Subcutaneous abdominal adipose tissue (tissue), 5 donors: ENCODE data around the gene NOL3.
"Not testable (repeated sequence)": the region's sequence is repeated elsewhere in the genome, so short reads cannot be mapped to it uniquely, and the experiment has no call there.

Experiments used
- H3K27ac ChIP-seq: one replicate; pipeline ENCODE4 v1.7.0; 2013; ENCODE audit warnings: low read depth, mild to moderate bottlenecking, inconsistent platforms, low read length, moderate library complexity
- H3K27me3 ChIP-seq, 5 donors: one replicate each; pipeline ENCODE4 v1.7.0; 2013; ENCODE audit warnings: low read length in 5 of 5, inconsistent platforms in 1 of 5; ENCODE audit not compliant: control insufficient read depth in 5 of 5, insufficient read depth in 4 of 5
- H3K36me3 ChIP-seq, 5 donors: one replicate each; pipeline ENCODE4 v1.7.0; 2013; ENCODE audit warnings: low read length in 5 of 5; ENCODE audit not compliant: control insufficient read depth in 5 of 5, insufficient read depth in 5 of 5
- H3K4me1 ChIP-seq, 5 donors: one replicate each; pipeline ENCODE4 v1.7.0; 2013; ENCODE audit warnings: low read length in 5 of 5, mild to moderate bottlenecking in 3 of 5, moderate library complexity in 1 of 5; ENCODE audit not compliant: control insufficient read depth in 5 of 5, insufficient read depth in 5 of 5
- H3K4me3 ChIP-seq, 5 donors: one replicate each; pipeline ENCODE4 v1.7.0; 2013; ENCODE audit warnings: low read length in 5 of 5, low read depth in 1 of 5
- H3K9ac ChIP-seq, 5 donors: one replicate each; pipeline ENCODE4 v1.7.0; 2013; ENCODE audit warnings: low read length in 5 of 5, mild to moderate bottlenecking in 4 of 5, moderate library complexity in 3 of 5
- H3K9me3 ChIP-seq, 5 donors: one replicate each; pipeline ENCODE4 v1.7.0; 2013; ENCODE audit warnings: low read length in 5 of 5; ENCODE audit not compliant: control insufficient read depth in 5 of 5
- donor health status: healthy.
- donor health status: healthy.
- donor health status: healthy.
- donor health status: healthy.
- donor health status: healthy.

NOL3 gene

DNA sequence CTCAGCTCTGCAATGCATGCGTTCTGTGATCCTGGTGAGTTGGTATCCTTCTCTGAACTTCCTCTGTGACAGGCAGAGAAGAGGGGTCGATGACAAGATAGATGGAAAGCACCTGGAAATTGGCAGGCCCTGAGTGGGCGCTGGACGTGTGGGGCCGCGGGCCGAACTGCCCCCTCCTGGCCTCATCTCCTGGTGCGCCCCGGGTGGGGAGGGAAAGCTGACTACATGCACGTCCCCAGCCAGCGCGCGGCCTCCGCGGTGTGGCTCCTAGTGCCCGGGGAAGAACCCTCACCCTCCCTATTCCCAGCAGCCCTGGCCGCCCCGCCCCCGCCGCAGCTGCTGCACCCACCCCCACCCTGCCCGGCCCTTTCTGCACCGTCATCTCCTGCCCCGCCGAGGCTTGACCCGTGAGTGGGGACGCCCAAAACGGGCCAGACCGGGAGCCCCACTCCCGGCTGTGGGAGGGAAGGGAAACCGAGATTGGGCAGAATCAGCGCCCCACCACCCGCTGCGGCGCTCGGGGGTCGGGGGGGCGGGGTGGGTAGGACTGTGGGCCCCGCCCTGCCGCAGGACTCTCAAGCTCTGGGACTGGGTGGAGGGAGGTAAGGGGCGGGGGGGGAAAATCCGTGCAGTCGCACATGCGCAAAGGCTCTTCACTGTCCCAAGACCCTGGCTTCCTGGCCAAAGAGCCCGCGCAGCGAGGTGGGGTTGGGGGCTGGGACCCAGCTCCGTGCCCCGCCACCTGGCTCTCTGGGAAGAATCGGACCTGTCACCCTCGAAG is at the start of gene NOL3:
Gene NOL3, plus strand, starts transcription at position 371 of the 781 bp plus-strand sequence.
- no peaks in the 10 kb centered on the region for H3K9me3 ChIP-seq
- H3K36me3 ChIP-seq, result peaks cover 0 to 14% (median 3%) of the 10 kb centered on the region in 5 donors
- peaks cover 0 to 4% (median under 1%) of the 10 kb centered on the region in 5 donors for H3K27me3 ChIP-seq
- H3K27ac ChIP-seq, result peak within 1 kb of the TSS; percentile 87
- peak within 1 kb of the TSS; percentile 22 to 77 (median 64) for H3K9ac ChIP-seq
- H3K4me1 ChIP-seq, result peaks cover 5 to 63% (median 53%) of the 10 kb centered on the region in 5 donors
- peak within 1 kb of the TSS; percentile 35 to 68 (median 59) for H3K4me3 ChIP-seq

DNA sequence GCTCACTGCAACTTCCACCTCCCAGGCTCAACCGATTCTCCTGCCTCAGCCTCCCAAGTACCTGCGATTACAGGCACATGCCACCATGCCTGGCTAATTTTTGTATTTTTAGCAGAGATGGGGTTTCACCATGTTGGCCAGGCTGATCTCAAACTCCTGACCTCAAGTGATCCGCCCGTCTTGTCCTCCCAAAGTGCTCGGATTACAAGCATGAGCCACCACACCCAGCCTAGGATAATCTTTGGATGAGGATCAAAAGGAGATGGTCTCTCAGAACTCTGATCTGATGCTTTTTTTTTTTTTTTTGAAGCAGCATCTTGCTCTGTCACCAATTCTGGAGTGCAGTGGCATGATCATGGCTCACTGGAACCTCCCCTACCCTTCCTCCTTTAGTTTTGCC is 47.5 kb upstream of the NOL3 start:
- H3K27me3 ChIP-seq, H3K27ac ChIP-seq, H3K9me3 ChIP-seq, H3K4me3 ChIP-seq, H3K4me1 ChIP-seq, H3K9ac ChIP-seq: not testable (repeated sequence)
- H3K36me3 ChIP-seq, result peaks cover 14 to 68% (median 46%) of the 10 kb centered on the region in 5 donors

DNA sequence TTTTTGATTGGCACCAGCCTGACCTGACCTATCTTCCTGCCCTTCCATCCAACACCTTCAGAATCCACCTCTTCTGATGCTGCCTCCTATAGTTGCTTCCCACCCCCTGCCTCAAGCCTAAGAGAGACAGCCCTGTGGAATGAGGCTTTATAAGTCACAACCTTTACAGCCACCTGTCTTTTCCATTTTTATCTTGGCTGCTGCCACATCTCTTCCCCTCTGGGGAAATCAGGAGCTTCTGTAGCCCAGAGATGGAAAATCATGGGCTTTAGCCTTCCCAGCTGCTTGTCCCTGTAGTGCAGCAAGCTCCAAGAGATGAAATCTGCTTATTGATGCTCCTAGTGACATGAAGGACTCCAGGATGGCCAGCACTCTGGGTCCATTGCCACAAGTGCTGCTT is 41.9 kb upstream of the NOL3 start:
- Histone ChIP-seq H3K36me3 (peaks cover 12 to 75% (median 53%) of the 10 kb centered on the region in 5 donors), H3K4me3 (no peak overlapping the region), H3K9me3 (no peaks in the 10 kb centered on the region), H3K27me3 (no peaks in the 10 kb centered on the region), H3K27ac (no peak overlapping the region), H3K4me1 (no peaks in the 10 kb centered on the region), H3K9ac (no peak overlapping the region)

DNA sequence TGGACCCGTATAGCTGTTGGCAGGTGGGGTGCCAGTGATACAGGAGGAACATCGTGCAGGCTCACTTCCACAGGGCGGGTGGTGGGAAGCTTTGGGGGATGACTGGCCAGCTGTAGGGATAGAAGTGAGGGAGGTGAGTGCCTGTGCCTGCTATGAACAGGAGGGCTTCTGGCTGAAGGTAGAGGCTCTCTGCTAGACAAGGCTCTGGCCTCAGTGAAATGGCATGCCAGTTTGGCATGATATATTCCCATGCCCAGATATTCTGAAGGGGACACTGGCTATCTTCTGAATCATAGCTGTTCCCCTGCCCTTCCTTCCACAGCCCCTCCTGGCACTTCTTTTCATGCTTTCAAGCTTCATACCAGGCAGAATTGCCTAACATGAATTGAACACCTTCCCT is 41.5 kb upstream of the NOL3 start:
- H3K36me3 ChIP-seq, result peaks cover 12 to 72% (median 52%) of the 10 kb centered on the region in 5 donors
- no peaks in the 10 kb centered on the region for H3K9me3 ChIP-seq
- H3K9ac ChIP-seq, result no peak overlapping the region
- H3K27ac ChIP-seq, result no peak overlapping the region
- no peaks in the 10 kb centered on the region for H3K4me1 ChIP-seq
- no peak overlapping the region for H3K4me3 ChIP-seq
- no peaks in the 10 kb centered on the region for H3K27me3 ChIP-seq

DNA sequence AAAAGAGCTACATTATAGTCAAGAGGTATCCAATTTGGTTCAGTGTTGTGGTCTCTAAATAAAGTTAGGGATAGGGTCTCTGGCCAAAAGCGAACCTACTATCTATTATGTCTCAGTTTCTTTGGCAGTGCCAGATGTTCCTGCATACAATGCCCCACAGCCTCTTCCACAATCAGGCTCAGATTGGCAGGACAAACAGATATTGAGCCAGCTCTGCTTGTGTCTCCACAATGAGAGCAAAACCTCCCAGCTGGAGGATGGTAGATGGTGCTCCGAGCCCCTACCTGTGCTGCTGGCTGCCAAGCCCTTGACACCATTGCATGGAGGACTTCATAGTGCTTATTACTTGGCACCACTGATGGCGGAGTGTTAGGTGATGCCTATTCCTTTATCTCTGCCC is 40.9 kb upstream of the NOL3 start:
- H3K36me3 ChIP-seq, result peaks cover 10 to 72% (median 53%) of the 10 kb centered on the region in 5 donors
- H3K9ac ChIP-seq, result no peak overlapping the region
- no peaks in the 10 kb centered on the region for H3K9me3 ChIP-seq
- no peak overlapping the region for H3K27ac ChIP-seq
- no peaks in the 10 kb centered on the region for H3K4me1 ChIP-seq
- H3K27me3 ChIP-seq, result no peaks in the 10 kb centered on the region
- H3K4me3 ChIP-seq, result no peak overlapping the region

DNA sequence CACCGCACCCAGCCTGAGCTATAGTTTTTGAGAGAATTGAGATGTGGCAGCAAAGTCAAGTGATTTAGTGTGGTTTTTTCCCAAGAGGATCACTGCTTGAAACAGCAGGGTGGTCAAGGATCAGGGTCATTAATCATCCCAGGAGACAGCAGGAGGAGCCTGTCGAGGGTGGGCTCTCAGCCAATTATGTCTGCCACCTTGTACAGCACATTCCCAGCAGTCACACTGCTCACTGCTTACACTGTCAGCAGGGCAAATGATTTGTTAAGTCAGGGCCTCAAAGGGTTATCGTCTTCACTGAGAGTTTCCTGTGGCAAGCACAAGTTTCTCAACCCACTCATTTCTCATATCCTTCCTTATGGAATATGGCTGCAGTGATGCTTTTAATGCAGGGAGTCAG is 32.7 kb upstream of the NOL3 start:
- Histone ChIP-seq H3K36me3 (peaks cover 11 to 92% (median 74%) of the 10 kb centered on the region in 5 donors), H3K4me1 (peaks cover 0 to 10% (median 0%) of the 10 kb centered on the region in 5 donors), H3K4me3 (no peak overlapping the region), H3K9me3 (no peaks in the 10 kb centered on the region), H3K9ac (no peak overlapping the region), H3K27ac (no peak overlapping the region), H3K27me3 (no peaks in the 10 kb centered on the region)

DNA sequence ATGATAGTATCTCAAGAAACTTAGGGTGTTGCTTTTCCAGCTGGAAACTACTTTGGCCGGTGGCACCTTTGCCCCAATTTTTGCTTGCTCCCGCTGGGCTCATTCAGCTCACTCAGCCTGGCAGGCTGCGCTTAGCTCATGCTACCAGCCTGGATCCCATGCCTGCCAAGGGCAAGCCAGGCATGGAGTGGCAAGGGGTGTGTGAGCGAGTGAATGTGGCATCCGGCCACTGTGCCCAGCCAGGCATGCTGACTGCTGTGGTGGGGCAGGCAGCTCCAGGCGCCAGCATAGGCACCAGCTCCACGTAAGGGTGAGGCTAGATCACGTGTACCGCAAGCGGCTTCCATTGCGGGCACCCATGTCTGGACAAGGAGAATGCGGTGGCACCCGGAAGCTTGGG is 28.9 kb upstream of the NOL3 start:
- Histone ChIP-seq H3K27me3 (no peaks in the 10 kb centered on the region), H3K27ac (no peak overlapping the region), H3K9ac (no peak overlapping the region), H3K36me3 (peaks cover 9 to 98% (median 83%) of the 10 kb centered on the region in 5 donors), H3K4me3 (no peak overlapping the region), H3K9me3 (no peaks in the 10 kb centered on the region), H3K4me1 (peaks cover 0 to 10% (median 0%) of the 10 kb centered on the region in 5 donors)

DNA sequence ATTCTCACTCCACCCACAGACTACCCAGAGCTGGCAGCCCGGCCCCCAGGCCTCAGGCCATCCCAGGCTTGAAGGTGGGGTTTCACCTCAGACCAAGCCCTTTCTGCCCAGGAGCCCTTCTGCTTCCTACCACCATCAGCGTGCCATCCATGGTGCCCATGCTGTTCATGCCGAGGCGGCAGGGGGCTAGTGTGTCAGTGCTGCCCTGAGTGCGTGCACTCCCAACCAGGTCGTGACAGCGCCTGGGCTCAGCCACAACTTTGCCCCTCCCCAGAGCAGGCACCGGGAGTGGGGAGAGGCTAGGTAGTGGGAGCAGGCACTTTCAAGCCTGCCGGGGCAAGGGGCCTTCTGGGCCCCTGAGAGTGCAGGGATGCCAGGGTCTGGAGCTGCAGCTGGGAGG is 28.0 kb upstream of the NOL3 start:
- no peak overlapping the region for H3K9ac ChIP-seq
- H3K4me1 ChIP-seq, result peaks cover 0 to 10% (median 0%) of the 10 kb centered on the region in 5 donors
- no peak overlapping the region for H3K27ac ChIP-seq
- H3K36me3 ChIP-seq, result peaks cover 9 to 99% (median 89%) of the 10 kb centered on the region in 5 donors
- H3K9me3 ChIP-seq, result no peaks in the 10 kb centered on the region
- no peak overlapping the region for H3K4me3 ChIP-seq
- no peaks in the 10 kb centered on the region for H3K27me3 ChIP-seq

DNA sequence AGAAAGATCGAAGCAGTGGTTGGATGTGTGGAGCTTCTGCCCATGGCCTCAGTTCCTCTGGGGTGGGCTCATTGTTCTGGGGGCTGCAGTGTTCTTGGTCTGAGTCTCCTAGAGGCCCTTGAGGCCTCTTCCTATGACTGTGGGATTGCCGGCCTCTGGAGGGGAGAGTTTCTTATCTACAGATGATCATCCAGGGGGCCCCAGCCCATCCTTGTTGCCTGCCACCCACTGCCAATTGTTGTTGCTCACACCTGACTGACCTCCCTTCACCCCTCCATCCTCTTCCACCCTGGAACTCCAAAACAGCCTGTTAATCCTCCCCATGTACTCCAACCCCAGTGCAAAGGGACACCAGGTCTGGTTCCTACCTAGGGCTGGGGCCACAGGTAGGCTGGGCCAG is 25.4 kb upstream of the NOL3 start:
- Histone ChIP-seq H3K4me3 (no peak overlapping the region), H3K9me3 (no peaks in the 10 kb centered on the region), H3K4me1 (peaks cover 0 to 10% (median 2%) of the 10 kb centered on the region in 5 donors), H3K36me3 (peaks cover 5 to 92% (median 85%) of the 10 kb centered on the region in 5 donors), H3K27me3 (no peaks in the 10 kb centered on the region), H3K27ac (no peak overlapping the region), H3K9ac (no peak overlapping the region)

DNA sequence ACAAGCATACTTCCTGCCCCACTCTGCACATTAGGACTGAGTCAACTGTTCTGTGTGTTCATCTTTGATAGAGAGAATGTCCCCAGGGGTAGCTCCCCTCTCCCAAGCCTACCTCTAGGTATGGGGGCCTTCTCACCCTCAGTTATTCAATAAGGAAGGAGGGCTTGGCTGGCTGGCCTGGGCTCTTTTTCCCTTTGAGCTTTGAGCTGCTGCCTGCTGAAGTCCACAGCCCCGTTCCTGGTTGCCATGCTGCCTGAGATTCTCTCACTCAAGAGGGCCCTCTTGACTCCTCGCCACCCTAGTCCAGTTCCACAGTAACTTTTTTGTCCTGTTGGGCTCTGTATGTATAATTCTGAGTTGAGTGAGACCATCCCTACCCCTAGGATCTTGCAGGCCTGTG is 24.6 kb upstream of the NOL3 start:
- Histone ChIP-seq H3K9me3 (no peaks in the 10 kb centered on the region), H3K27me3 (no peaks in the 10 kb centered on the region), H3K27ac (no peak overlapping the region), H3K9ac (no peak overlapping the region), H3K36me3 (peaks cover 4 to 84% (median 77%) of the 10 kb centered on the region in 5 donors), H3K4me3 (no peak overlapping the region), H3K4me1 (peaks cover 0 to 15% (median 10%) of the 10 kb centered on the region in 5 donors)
